ENCODE data around the gene VMP1.

Gene VMP1

GRCh38 chr17:59796785-59797205 lies 89.3 kb downstream of the VMP1 start:
- Histone ChIP-seq H3K9me3 (ENCODE audit: severe bottlenecking) (no peaks in the 10 kb centered on the region), H3K27ac (ENCODE audit: poor library complexity, severe bottlenecking) (no peak overlapping the region), H3K4me3 (ENCODE audit: severe bottlenecking) (no peak overlapping the region), H3K36me3 (ENCODE audit: low read depth) (no peaks in the 10 kb centered on the region; the same call in 1 of the 2 replicates), H3K4me1 (ENCODE audit: insufficient read depth, poor library complexity, severe bottlenecking) (no peaks in the 10 kb centered on the region), H3K27me3 (ENCODE audit: insufficient read depth, poor library complexity, severe bottlenecking) (no peaks in the 10 kb centered on the region)
- DNase-seq (ENCODE audit: low spot score) = no peak
- no peak for ATAC-seq (ENCODE audit: low read depth)
- no peak for TF ChIP-seq CTCF (IDR thresholded peaks at IDR 0.05; ENCODE audit: poor library complexity, severe bottlenecking)

GRCh38 chr17:59798111-59798510 lies 90.7 kb downstream of the VMP1 start:
- no peak for DNase-seq (ENCODE audit: low spot score)
- H3K4me1 ChIP-seq (ENCODE audit: insufficient read depth, poor library complexity, severe bottlenecking) = peaks cover 2% of the 10 kb centered on the region
- no peak overlapping the region for H3K4me3 ChIP-seq (ENCODE audit: severe bottlenecking)
- ATAC-seq (ENCODE audit: low read depth) = no peak
- no peaks in the 10 kb centered on the region for H3K9me3 ChIP-seq (ENCODE audit: severe bottlenecking)
- no peaks in the 10 kb centered on the region; the same call in 1 of the 2 replicates for H3K36me3 ChIP-seq (ENCODE audit: low read depth)
- no peaks in the 10 kb centered on the region for H3K27me3 ChIP-seq (ENCODE audit: insufficient read depth, poor library complexity, severe bottlenecking)
- TF ChIP-seq CTCF (IDR thresholded peaks at IDR 0.05; ENCODE audit: poor library complexity, severe bottlenecking) = no peak
- no peak overlapping the region for H3K27ac ChIP-seq (ENCODE audit: poor library complexity, severe bottlenecking)

- Histone ChIP-seq H3K4me1 (ENCODE audit: insufficient read depth, poor library complexity, severe bottlenecking) (peaks cover 24% of the 10 kb centered on the region), H3K27ac (ENCODE audit: poor library complexity, severe bottlenecking) (no peak overlapping the region), H3K4me3 (ENCODE audit: severe bottlenecking) (no peak overlapping the region), H3K36me3 (ENCODE audit: low read depth) (peaks cover 7% of the 10 kb centered on the region; the same call in 1 of the 2 replicates), H3K9me3 (ENCODE audit: severe bottlenecking) (no peaks in the 10 kb centered on the region), H3K27me3 (ENCODE audit: insufficient read depth, poor library complexity, severe bottlenecking) (no peaks in the 10 kb centered on the region)
- DNase-seq (ENCODE audit: low spot score) (no peak), ATAC-seq (ENCODE audit: low read depth) (no peak)
- TF ChIP-seq CTCF (IDR thresholded peaks at IDR 0.05; ENCODE audit: poor library complexity, severe bottlenecking) = no peak
Observed at GRCh38 chr17:59800530-59800942, 93.1 kb downstream of the VMP1 start.

- no peak for ATAC-seq (ENCODE audit: low read depth)
- H3K9me3 ChIP-seq (ENCODE audit: severe bottlenecking) = no peaks in the 10 kb centered on the region
Observed at GRCh38 chr17:59802160-59802559, 94.7 kb downstream of the VMP1 start.

More at GRCh38 chr17:59802160-59802559, 94.7 kb downstream of the VMP1 start:
- H3K27me3 ChIP-seq (ENCODE audit: insufficient read depth, poor library complexity, severe bottlenecking) = no peaks in the 10 kb centered on the region
- H3K4me1 ChIP-seq (ENCODE audit: insufficient read depth, poor library complexity, severe bottlenecking) = peaks cover 24% of the 10 kb centered on the region
- no peak for DNase-seq (ENCODE audit: low spot score)
- no peak overlapping the region for H3K4me3 ChIP-seq (ENCODE audit: severe bottlenecking)
- no peak for TF ChIP-seq CTCF (IDR thresholded peaks at IDR 0.05; ENCODE audit: poor library complexity, severe bottlenecking)
- H3K36me3 ChIP-seq (ENCODE audit: low read depth) = peaks cover 7% of the 10 kb centered on the region; the same call in 1 of the 2 replicates
- no peak overlapping the region for H3K27ac ChIP-seq (ENCODE audit: poor library complexity, severe bottlenecking)

Data from RWPE2 (cell line).